HepG2 (cell line): ENCODE measurements around the gene ZFAND2B. TPM values are rescaled to one million over a fixed set of nuclear protein-coding genes. Genes with fewer than 3 reads are reported as not detected.

Experiments used
- CERS6 ChIP-seq: sonication (generic); formaldehyde crosslinking; IDR thresholded peaks from 2 replicates; pipeline ENCODE4 v1.5.0; 2020; ENCODE audit warnings: missing genetic modification reagents
- ELF4 ChIP-seq: sonication (generic); formaldehyde crosslinking; IDR thresholded peaks from 2 replicates; pipeline ENCODE4 v1.5.0; 2020; ENCODE audit warnings: missing genetic modification reagents, mild to moderate bottlenecking, moderate library complexity, borderline replicate concordance
- FOXO1 ChIP-seq: sonication (generic); formaldehyde crosslinking; IDR thresholded peaks from 2 replicates; pipeline ENCODE4 v1.4.0; 2020; ENCODE audit warnings: missing genetic modification reagents
- HMG20B ChIP-seq: conservative IDR thresholded peaks from 2 replicates; pipeline ENCODE4 v1.6.1; 2016; ENCODE audit warnings: missing genetic modification reagents, missing compliant biosample characterization
- ISL2 ChIP-seq: sonication (generic); formaldehyde crosslinking; IDR thresholded peaks from 2 replicates; pipeline ENCODE4 v1.5.0; 2020; ENCODE audit warnings: missing genetic modification reagents
- NAIF1 ChIP-seq: sonication (generic); formaldehyde crosslinking; IDR thresholded peaks from 2 replicates; pipeline ENCODE4 v1.5.0; 2020; ENCODE audit warnings: mild to moderate bottlenecking, missing genetic modification reagents, borderline replicate concordance
- NR2F1 ChIP-seq, 2 experiments: fragments of 450-650 bp in 1 of 2; formaldehyde crosslinking in 1 of 2; IDR thresholded peaks; 2 replicates each; pipeline versions ENCODE4 v1.5.0 to v1.6.1; 2016 to 2020; ENCODE audit warnings: mild to moderate bottlenecking in 1 of 2, missing compliant biosample characterization in 1 of 2, missing genetic modification reagents in 1 of 2, moderate library complexity in 1 of 2
- RBM22 ChIP-seq: fragments of 200-400 bp; formaldehyde crosslinking; optimal IDR thresholded peaks from 2 replicates; pipeline ENCODE3; 2017; ENCODE audit warnings: mild to moderate bottlenecking, low read length, moderate library complexity
- TRAFD1 ChIP-seq: sonication (generic); formaldehyde crosslinking; IDR thresholded peaks from 2 replicates; pipeline ENCODE4 v1.5.1; 2020; ENCODE audit warnings: missing genetic modification reagents, mild to moderate bottlenecking, borderline replicate concordance
- YY1 ChIP-seq: IDR thresholded peaks from 2 replicates; pipeline ENCODE4 v1.6.1; 2011; ENCODE audit warnings: low read length, low read depth, moderate library complexity, mild to moderate bottlenecking; ENCODE audit not compliant: insufficient read depth, insufficient replicate concordance
- ZBTB25 ChIP-seq: IDR thresholded peaks from 2 replicates; pipeline ENCODE4 v1.6.1; 2018; ENCODE audit warnings: missing genetic modification reagents
- ZFP36L1 ChIP-seq: sonication (generic); formaldehyde crosslinking; IDR thresholded peaks from 2 replicates; pipeline ENCODE4 v1.8.0; 2022; ENCODE audit warnings: mild to moderate bottlenecking, missing genetic modification reagents, moderate library complexity
- ZFP37 ChIP-seq: sonication (generic); formaldehyde crosslinking; IDR thresholded peaks from 2 replicates; pipeline ENCODE4 v1.4.0; 2020; ENCODE audit warnings: missing genetic modification reagents, borderline replicate concordance
- ZNF260 ChIP-seq: sonication (generic); formaldehyde crosslinking; IDR thresholded peaks from 2 replicates; pipeline ENCODE4 v1.4.0; 2020; ENCODE audit warnings: missing genetic modification reagents, low read depth, mild to moderate bottlenecking, borderline replicate concordance
- ZNF275 ChIP-seq: sonication (generic); formaldehyde crosslinking; IDR thresholded peaks from 2 replicates; pipeline ENCODE4 v1.8.0; 2022; ENCODE audit warnings: missing genetic modification reagents, mild to moderate bottlenecking, inconsistent platforms, borderline replicate concordance
- ZNF503 ChIP-seq: sonication (generic); formaldehyde crosslinking; IDR thresholded peaks from 2 replicates; pipeline ENCODE4 v1.4.0; 2020; ENCODE audit warnings: missing genetic modification reagents
- polyA plus RNA-seq, 8 experiments: library from polyadenylated mRNA; depleted of rRNA in 3 of 8; stranded (reverse) in 7 of 8; unstranded in 1 of 8; fragments of >200 nt; fragmentation: Illumina TruSeq in 4 of 8; extraction: Trizol in 4 of 8; gene quantifications; 2 replicates each; pipeline versions ENCODE4 v1.2.1 to v1.2.3, GENCODE V29; 2011 to 2016; ENCODE audit warnings: low read depth in 4 of 8, missing spikeins in 1 of 8, mixed read lengths in 1 of 8; ENCODE audit not compliant: insufficient read depth in 1 of 8
- total RNA-seq, 5 experiments: library from RNA; depleted of rRNA; stranded (reverse); fragments of >200 nt; fragmentation: Illumina TruSeq; extraction: Trizol; gene quantifications; 2 replicates each; pipeline ENCODE4 v1.2.3, GENCODE V29; 2016; ENCODE audit warnings: low read depth in 1 of 5
- TF ChIP-seq, protein P1 (sequence below): sonication (generic); formaldehyde crosslinking; IDR thresholded peaks from 2 replicates; pipeline ENCODE4 v1.5.0; 2020; ENCODE audit warnings: missing genetic modification reagents
- TF ChIP-seq, protein P2 (sequence below): sonication (generic); formaldehyde crosslinking; IDR thresholded peaks from 2 replicates; pipeline ENCODE4 v1.4.0; 2020; ENCODE audit warnings: missing genetic modification reagents

Gene ZFAND2B
- total and polyA plus RNA-seq, 2 of the 13 experiments (the other 11 are each of a cell fraction or from before 2014, with no cell fraction given) = 53.3 to 115 TPM

GRCh38 chr2:219207134-219207883 is 727 bp downstream of the ZFAND2B start (continued):
- no peak for TF ChIP-seq ZNF260 (CRISPR knock-in tag)
- TF ChIP-seq FOXO1 = 0 out of 2 replicates have a peak, but pooled peaks have one; percentile 42
- TF ChIP-seq TRAFD1 (CRISPR knock-in tag) = no peak
- TF ChIP-seq, protein P1, sequence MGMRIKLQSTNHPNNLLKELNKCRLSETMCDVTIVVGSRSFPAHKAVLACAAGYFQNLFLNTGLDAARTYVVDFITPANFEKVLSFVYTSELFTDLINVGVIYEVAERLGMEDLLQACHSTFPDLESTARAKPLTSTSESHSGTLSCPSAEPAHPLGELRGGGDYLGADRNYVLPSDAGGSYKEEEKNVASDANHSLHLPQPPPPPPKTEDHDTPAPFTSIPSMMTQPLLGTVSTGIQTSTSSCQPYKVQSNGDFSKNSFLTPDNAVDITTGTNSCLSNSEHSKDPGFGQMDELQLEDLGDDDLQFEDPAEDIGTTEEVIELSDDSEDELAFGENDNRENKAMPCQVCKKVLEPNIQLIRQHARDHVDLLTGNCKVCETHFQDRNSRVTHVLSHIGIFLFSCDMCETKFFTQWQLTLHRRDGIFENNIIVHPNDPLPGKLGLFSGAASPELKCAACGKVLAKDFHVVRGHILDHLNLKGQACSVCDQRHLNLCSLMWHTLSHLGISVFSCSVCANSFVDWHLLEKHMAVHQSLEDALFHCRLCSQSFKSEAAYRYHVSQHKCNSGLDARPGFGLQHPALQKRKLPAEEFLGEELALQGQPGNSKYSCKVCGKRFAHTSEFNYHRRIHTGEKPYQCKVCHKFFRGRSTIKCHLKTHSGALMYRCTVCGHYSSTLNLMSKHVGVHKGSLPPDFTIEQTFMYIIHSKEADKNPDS (CRISPR knock-in tag) = 0 out of 2 replicates have a peak, but pooled peaks have one; percentile 24
- TF ChIP-seq NR2F1 (CRISPR knock-in tag; IDR thresholded peaks at IDR 0.05) = 0 out of 4 replicates have a peak, but pooled peaks of 1 of the 2 experiments have one; percentile 34
- no peak for TF ChIP-seq ZBTB25 (CRISPR knock-in tag)
- TF ChIP-seq ISL2 (CRISPR knock-in tag) = no peak
- TF ChIP-seq CERS6 (CRISPR knock-in tag) = no peak
- no peak for TF ChIP-seq ZNF503 (CRISPR knock-in tag)
- TF ChIP-seq RBM22 = peak; percentile 12
- TF ChIP-seq, protein P2, sequence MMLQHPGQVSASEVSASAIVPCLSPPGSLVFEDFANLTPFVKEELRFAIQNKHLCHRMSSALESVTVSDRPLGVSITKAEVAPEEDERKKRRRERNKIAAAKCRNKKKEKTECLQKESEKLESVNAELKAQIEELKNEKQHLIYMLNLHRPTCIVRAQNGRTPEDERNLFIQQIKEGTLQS (CRISPR knock-in tag) = no peak
- no peak for TF ChIP-seq ZFP36L1 (CRISPR knock-in tag)
- no peak for TF ChIP-seq HMG20B
- TF ChIP-seq YY1 = no peak
- no peak for TF ChIP-seq ZNF275 (CRISPR knock-in tag)
- TF ChIP-seq NAIF1 = no peak
- no peak; the same call in 1 of the 2 replicates for TF ChIP-seq ZFP37 (CRISPR knock-in tag)
- TF ChIP-seq ELF4 (CRISPR knock-in tag) = no peak
